Activated CD8-positive, alpha-beta memory T cell treated with anti-CD3 and anti-CD28 coated beads for 36 hours (primary cell): ENCODE data around the gene PPP1R16B. TPM values are rescaled to one million over a fixed set of nuclear protein-coding genes. Genes with fewer than 3 reads are reported as not detected.

ENCODE experiments used
- CTCF ChIA-PET: fragments of 350-600 bp; sonication (Branson Sonifier 250); formaldehyde crosslinking; loops from one replicate; lab custom pipeline; 2021; ENCODE audit warnings: antibody characterized with exemption; lab: Charles Lee
- POLR2A ChIA-PET: fragments of 350-600 bp; sonication (Branson Sonifier 250); formaldehyde crosslinking; loops from one replicate; lab custom pipeline; 2021; ENCODE audit warnings: antibody characterized with exemption; lab: Charles Lee
- total RNA-seq, 2 experiments: library from RNA; stranded (reverse); gene quantifications; one replicate each; pipeline ENCODE4 v1.2.3, GENCODE V29; 2021

The PPP1R16B gene
- 100 to 1,000 TPM; 156 to 164 TPM for total RNA-seq

GRCh38 chr20:38805502-38805957 is at the start of gene PPP1R16B:
Gene PPP1R16B, plus strand, starts transcription at chr20:38805697. Its CDS starts 30,229 bp downstream, at chr20:38835926.
- CTCF ChIA-PET, result interaction anchor here (1.4 to 5.2 kb wide), 5 partner anchors 15 to 87 kb away, joined by 9 to 41 read pairs (median 10); no protein-coding TSS in a partner anchor
- POLR2A ChIA-PET, result interaction anchor here (0.5 to 2.2 kb wide), 11 partner anchors 11 to 121 kb away, joined by 3 to 25 read pairs (median 5); partner anchors contain the start of gene FAM83D

- CTCF ChIA-PET, result interaction anchor here (1.2 to 1.7 kb wide), 2 partner anchors 11 to 99 kb away, joined by 4 read pairs; no protein-coding TSS in a partner anchor
- POLR2A ChIA-PET, result no interaction called here
These were observed 48.2 kb upstream of the PPP1R16B start for GRCh38 chr20:38757145-38757775.

- POLR2A ChIA-PET, result no interaction called here
- CTCF ChIA-PET, result interaction anchor here (1.2 kb wide), 1 partner anchor 90 kb away, joined by 3 read pairs; no protein-coding TSS in a partner anchor
These were observed 46.4 kb upstream of the PPP1R16B start for GRCh38 chr20:38759106-38759505.

- ChIA-PET POLR2A (no interaction called here), CTCF (interaction anchor here (1.2 kb wide), 1 partner anchor 118 kb away, joined by 3 read pairs; no protein-coding TSS in a partner anchor)
These were observed 44.5 kb upstream of the PPP1R16B start for GRCh38 chr20:38760978-38761377.

GRCh38 chr20:38762174-38762573 is 43.3 kb upstream of the PPP1R16B start:
- ChIA-PET CTCF (no interaction called here), POLR2A (no interaction called here)

DNA sequence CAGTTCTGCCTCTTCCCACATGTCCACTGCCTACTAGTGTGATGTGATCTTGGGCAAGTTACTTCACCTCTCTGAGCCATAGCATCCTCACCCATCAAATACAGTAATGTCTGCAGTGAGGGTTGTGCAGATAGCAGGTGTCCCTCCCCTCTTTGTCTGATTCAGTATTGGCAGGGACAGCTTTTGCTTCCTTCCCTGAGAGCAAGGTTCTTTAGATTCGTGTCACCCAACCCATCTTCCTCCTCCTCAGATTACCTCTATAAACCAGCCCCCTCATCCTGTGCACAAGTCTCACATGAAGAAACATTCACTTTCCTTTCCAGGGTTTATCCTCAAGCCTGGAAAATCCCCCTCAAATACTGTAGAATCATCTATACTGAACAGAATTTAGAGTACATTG is 41.9 kb upstream of the PPP1R16B start:
- POLR2A ChIA-PET, result no interaction called here

GRCh38 chr20:38764567-38765318 is 40.8 kb upstream of the PPP1R16B start:
- POLR2A ChIA-PET, result no interaction called here
- CTCF ChIA-PET, result interaction anchor here (1.2 kb wide), 1 partner anchor 126 kb away, joined by 3 read pairs; no protein-coding TSS in a partner anchor

More for the DNA sequence above, 41.9 kb upstream of the PPP1R16B start:
- CTCF ChIA-PET, result no interaction called here

DNA sequence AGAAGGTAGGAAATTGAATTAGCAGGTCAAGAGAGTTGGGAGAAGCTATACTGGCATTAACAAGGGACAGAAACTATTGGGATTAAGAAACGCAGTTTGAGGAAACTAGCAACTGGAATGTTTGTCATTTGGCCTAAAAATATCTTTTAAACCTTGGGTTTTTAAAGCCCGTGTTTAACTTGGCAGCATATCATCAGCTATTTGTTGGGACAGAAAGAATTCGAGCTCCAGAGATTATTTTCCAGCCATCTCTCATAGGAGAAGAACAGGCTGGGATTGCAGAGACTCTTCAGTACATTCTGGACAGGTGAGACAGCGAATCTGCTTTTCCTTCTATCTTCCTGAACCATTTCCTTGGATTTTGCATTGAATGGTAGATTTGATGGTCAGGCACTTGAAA is 39.4 kb upstream of the PPP1R16B start:
- POLR2A ChIA-PET, result no interaction called here
- CTCF ChIA-PET, result no interaction called here

- ChIA-PET POLR2A (no interaction called here), CTCF (no interaction called here)
These were observed 35.9 kb upstream of the PPP1R16B start for GRCh38 chr20:38769376-38770295.

GRCh38 chr20:38770546-38770945 is 35.0 kb upstream of the PPP1R16B start:
- ChIA-PET POLR2A (no interaction called here), CTCF (interaction anchor here (1.1 kb wide), 1 partner anchor 19 kb away, joined by 3 read pairs; no protein-coding TSS in a partner anchor)

DNA sequence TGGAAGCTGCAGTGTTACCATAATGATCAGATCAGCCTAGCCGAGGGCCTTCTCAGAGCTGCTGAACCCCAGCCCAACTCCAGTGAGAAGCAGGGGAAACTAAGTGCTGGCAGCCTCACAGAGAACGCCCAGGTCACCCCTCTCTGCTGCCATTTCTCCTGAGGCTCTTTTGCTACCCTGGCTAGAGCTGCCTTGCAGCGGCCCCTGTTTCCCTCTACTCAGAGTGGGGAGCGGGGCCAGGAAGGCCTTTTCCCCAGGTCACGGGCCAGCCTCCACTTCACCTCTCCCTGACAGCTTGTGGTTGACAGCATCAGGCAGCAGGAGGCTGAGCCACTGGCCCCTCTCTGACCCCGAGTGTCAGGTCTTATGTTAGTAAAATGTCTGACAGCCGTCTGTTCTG is 34.5 kb upstream of the PPP1R16B start:
- ChIA-PET CTCF (interaction anchor here (1.1 kb wide), 1 partner anchor 19 kb away, joined by 3 read pairs; no protein-coding TSS in a partner anchor), POLR2A (no interaction called here)

GRCh38 chr20:38771621-38772020 is 33.9 kb upstream of the PPP1R16B start:
- POLR2A ChIA-PET, result no interaction called here
- CTCF ChIA-PET, result interaction anchor here (1.1 kb wide), 1 partner anchor 18 kb away, joined by 3 read pairs; no protein-coding TSS in a partner anchor

GRCh38 chr20:38774167-38774566 is 31.3 kb upstream of the PPP1R16B start:
- POLR2A ChIA-PET, result no interaction called here
- CTCF ChIA-PET, result no interaction called here

- POLR2A ChIA-PET, result no interaction called here
These were observed 29.1 kb upstream of the PPP1R16B start for GRCh38 chr20:38776363-38776762.

DNA sequence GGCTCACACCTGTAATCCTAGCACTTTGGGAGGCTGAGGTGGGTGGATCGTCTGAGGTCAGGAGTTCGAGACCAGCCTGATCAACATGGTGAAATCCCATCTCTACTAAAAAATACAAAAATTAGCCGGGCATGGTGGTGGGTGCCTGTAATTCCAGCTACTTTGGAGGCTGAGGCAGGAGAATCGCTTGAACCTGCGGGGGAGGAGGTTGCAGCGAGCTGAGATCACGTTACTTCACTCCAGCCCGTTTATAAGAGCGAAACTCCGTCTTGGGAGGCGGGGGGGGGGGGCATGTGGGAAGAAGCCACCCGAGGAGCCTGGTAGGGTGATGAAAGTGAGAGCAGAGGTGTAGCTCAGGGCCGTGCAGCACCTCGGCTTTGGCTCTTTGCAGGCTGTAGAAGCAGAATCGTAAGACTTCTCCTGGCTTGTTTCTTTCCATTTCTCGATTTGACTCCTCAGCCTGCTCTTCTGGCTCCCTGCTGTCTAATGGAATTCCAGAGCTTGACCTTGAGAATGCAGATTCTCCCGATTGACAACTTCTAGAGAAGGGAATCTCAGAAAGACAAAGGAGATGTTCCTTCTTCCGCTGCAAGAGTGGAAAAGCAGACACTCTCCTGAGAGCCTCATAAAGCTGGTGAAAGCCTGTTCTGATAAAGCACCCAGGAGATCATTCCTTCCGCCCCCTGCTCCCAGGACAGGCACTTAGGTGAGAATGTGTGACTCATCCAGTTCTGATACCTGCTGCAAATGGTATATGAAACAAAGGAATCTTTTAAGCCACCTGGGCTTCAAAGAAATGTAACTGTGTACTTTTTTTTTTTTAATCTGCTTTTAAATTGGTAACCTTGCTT is 26.0 kb upstream of the PPP1R16B start:
- CTCF ChIA-PET, result interaction anchor here (1.3 to 1.8 kb wide), 2 partner anchors 13 to 128 kb away, joined by 4 read pairs; no protein-coding TSS in a partner anchor
- POLR2A ChIA-PET, result interaction anchor here (0.7 kb wide), 1 partner anchor 332 kb away, joined by 5 read pairs; no protein-coding TSS in a partner anchor

More at GRCh38 chr20:38776363-38776762, 29.1 kb upstream of the PPP1R16B start:
- CTCF ChIA-PET, result no interaction called here

- POLR2A ChIA-PET, result no interaction called here
- CTCF ChIA-PET, result no interaction called here
These were observed 23.2 kb upstream of the PPP1R16B start for GRCh38 chr20:38782275-38782674.

GRCh38 chr20:38787870-38788269 is 17.6 kb upstream of the PPP1R16B start:
- ChIA-PET POLR2A (no interaction called here), CTCF (no interaction called here)
